HG02970 (cell line): ENCODE results near the gene EML4.

ENCODE experiments used
- ATAC-seq: cut with Tn5 transposase; IDR thresholded peaks from one replicate; pipeline ENCODE4 v1.9.1; 2021; ENCODE audit warnings: mild to moderate bottlenecking, moderate library complexity, moderate number of reproducible peaks; ENCODE audit not compliant: unreplicated experiment, low FRiP score

EML4 gene

DNA sequence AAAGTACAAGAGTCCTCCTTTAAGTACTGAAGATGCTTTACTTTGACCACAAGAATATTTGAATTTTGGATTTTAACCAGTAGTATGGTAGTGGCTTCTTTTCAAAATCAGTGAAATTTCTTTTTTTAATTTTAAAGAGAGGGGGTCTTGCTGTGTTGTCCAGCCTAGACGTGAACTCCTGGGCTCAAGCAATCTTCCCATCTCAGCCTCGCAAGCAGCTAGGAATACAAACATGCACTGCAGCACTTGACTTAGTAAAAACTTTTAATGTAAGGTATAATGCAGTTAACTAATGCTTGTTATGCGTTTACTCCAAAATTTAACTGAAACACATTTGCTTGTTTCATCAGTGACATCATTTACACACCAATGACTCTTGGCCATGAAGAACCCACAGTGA lies 49.6 kb downstream of the EML4 start:
- no peak for ATAC-seq

DNA sequence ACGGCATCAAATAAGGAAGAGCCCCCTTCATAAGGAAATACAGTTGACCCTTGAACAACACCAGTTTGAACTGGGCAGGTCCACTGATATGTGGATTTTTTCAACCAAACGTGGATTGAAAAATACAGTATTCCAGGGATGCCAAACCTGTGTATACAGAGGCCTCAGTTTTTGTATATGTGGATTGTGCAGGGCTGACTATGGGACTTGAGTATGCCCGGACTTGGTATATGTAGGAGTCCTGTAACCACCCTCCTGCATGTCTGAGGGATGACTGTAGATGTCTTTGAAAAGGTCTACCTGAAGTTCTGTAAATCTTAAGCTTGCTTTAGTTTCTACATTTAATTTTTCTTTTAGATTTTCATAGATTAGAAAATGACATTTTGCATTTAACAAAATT lies 50.0 kb downstream of the EML4 start:
- ATAC-seq, result no peak

DNA sequence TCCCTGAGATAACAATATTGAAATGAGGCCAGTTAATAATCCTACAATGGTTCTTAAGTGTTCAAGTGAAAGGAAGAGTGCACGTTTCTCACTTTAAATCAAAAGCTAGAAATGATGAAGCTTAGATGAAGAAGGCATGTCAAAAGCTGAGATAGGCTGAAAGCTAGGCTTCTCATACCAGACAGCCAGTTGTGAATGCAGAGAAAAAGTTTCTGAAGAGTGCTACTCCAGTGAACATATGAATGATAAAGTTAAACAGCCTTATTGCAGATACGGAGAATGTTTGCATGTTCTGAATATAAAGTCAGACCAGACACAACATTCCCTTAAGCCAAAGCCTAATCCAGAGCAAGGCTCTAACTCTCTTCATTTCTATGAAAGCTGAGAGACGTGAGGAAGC lies 51.4 kb downstream of the EML4 start:
- ATAC-seq, result no peak

DNA sequence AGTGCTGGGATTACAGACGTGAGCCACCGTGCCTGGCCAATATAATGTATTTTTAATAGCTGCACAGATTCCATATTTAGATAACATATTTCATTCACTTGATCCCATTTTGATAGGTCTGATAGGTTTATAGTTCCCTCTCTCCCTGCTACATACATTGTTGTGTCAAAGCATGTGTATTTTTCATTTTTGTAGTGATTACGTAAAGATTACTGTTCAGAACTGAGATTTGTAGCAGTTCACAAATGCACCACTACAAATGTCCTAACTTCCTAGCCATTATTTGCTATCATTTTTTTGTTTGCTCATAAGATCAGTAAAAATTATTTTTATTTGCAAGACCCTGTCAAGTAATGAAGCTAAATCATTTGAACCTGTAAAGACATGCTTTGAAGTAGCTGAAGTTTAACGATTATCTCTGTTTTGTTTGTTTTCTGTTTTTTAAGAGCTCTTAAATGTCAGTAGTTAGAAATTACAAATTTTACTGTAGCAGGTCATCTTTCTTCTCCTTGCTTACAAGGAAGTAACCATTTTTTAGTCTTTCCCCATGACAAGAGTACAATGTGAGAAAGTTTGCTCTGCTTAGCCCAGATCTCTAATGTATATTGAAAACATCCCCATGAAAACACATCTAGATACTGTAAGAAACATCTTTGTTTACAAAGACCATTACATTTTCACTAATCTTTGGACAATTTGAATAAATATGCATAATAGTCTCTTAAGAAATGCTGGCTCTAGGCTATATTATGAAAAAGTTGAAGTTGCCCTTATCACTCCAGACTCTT lies 54.1 kb downstream of the EML4 start:
- no peak for ATAC-seq

DNA sequence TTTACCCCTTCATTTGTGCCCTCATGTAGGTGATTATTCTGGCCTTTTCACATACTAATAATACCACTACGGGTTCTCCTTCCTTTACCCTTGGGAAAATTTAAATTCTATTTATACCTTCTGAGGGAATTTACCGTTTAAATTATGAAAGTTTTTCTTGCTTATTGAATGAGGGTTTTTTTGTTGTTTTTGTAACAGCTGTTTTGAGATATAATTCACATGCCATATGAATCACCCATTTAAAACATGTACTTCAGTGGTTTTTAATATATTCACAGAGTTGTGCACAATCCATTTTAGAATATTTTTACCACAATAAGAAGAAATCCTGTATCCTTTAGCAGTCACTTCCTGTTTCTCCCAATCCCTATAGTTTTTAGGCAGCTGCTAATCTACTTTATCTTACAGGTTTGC lies 54.7 kb downstream of the EML4 start:
- ATAC-seq, result no peak

DNA sequence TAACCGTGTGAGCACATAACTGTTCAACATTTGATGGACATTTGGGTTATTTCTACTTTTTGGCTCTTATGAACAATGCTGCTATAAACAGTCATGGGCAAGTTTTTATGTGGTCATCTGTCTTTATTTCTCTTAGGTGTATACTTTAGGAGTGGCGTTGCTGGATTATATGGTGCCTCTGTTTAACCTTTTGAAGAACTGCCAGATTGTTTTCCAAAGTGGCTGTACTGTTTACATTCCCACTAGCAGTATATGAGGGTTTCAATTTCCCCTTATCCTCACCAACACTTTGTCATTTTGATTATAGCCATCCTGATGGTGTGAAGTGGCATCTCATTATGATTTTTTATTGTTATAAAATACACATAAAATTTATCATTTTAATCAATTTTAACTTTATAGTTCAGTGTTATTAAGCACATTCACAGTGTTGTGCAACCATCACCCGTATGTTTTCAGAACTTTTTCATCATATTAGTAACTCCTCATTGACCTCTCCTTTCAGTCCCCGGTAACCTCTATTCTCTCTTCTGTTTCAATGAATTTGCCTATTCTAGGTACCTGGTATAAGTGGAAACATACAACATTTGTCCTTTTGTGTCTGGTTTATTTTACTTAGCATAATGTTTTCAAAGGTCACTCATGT lies 55.4 kb downstream of the EML4 start:
- no peak for ATAC-seq

DNA sequence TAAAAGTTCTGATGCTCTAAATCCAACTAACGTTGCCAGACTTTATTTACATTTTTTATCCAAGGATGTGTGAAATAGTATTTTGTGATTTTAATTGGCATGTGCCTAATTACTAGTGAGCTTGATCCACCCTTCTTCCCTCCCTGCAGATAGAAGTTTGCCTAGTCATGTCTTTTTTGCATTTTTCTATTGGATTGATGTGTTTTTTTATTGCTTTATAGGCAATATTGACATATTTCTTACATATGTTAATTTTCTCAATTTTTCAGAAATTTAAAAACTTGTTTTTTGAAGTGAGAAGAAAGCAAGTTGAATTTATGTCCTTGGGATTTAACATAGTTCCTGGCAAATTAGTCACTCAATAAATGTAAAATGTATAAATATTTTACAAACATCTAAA lies 56.4 kb downstream of the EML4 start:
- no peak for ATAC-seq

DNA sequence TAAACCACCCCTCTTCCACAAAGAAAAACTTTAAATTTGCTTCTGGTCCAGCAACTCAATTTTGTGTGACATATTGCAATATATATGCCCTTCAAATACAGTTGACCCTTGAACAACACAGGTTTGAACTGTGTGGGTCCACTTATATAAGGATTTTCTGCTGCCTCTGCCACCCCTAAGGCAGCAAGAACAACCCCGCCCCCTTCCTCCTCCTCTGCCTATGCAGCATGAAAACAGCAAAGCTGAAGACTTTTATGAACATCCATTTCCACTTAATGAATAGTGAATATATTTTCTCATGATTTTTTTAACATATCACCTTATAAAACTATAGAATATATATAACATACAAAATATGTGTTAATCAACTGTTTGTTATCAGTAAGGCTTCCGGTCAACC lies 58.3 kb downstream of the EML4 start:
- ATAC-seq, result no peak

DNA sequence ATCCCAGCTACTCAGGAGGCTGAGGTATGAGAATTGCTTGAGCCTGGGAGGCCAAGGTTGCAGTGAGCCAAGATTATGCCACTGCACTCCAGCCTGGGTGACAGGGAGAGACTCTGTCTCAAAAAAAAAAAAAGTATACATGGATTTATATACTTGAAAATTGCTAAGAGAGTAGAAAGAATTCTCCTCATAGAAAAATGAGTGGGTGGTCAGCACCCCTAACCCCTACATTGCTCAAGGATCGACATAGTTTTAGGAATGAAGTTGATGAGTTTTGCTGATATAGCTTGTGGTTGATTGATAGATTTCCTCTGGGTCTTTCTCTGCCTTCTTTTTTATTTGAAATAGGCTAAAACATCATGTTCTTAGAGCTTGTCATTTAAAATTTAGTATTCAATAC lies 58.9 kb downstream of the EML4 start:
- no peak for ATAC-seq

DNA sequence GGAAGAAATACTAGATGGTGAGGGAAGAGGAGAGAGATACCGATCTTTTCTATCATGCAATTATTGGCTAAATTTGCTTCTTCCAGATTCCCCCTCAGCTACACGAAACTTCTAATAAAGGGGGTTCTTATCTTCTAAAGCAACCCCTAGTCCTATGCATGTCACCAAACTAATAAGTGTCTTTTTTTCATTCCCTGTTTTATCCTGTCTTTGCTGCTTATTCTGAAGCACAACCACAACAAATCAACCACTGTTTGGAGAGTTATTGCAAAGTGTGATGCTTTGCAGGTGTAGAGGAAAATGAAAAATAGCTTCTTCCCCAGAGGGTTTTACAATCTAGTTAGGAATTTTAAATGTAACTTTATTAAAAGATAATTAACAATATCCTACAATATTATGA lies 60.8 kb downstream of the EML4 start:
- ATAC-seq, result no peak

DNA sequence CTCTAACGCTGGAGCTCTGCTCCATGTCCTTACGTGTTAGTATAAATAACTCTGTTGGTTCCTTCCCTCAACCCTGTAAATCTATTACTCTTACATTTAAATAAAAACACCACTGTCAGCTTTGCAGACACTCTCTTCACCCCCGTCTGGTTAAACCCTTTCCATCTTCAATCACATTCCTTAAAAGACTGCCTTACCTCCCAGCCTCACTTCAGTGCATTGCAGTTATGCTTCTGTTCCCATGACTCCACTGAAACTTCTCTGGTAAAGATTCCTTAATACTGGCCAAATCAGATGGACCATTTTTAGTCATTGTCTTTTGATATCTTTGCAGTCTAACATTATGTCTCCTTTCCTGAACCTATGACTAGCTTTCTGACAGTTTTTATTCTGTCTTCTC lies 61.7 kb downstream of the EML4 start:
- no peak for ATAC-seq

DNA sequence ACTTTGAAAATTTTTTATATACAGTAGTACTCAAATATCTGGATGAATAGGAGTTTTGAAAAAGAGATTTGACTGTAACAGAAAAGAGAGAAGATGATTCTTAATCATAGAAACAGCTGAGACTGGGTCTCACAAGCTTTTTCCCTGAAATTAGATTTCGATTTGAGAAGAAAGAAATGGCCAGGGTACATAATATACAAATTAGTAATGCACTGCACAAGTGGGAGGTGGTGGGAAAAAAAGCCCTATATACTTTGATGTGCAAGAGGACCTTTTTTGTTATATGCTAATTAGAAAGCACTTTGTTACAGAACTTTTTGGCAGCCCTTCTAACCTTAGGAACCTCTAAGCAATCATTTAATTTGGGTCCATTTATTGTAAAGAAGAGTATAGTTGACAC lies 62.9 kb downstream of the EML4 start:
- ATAC-seq, result no peak

DNA sequence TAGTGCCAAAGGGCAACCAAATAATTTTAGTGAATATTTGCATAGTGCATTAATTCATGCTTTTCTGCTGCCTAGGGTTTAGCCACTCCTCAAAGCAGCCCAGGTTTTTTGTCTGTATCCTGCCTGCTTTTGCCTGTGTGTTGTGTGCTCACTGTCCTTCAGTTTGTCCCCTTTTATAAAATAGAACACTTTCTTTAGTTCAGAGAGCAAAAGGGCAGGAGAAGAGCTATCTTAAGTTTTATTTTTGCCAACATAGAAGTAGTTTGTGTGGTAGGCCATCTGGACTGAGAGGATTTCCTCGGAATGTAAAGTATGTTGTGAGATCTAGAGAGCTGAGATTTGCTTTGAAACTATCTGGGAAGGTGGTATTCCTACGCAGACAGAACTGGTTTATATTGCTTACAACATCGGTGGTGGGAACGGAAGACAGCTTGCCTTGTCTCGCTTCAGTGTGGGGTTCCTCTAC lies 64.9 kb downstream of the EML4 start:
- no peak for ATAC-seq

DNA sequence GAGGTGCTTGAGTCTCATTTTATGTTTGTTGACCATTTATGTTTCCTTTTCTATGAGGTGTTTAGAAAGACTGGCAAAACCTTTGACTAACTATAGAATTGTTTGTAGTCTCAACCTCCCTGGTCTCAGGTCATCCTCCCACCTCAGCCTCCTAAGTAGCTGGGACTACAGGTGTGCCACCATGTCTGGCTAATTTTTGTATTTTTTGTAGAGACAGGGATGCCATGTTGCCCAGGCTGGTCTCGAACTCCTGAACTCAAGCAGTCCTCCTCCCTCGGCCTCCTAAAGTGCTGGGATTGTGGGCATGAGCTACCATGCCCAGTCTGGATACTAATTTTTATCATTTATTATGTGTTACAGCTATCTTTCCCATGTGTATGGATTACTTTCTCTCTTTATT lies 67.8 kb downstream of the EML4 start:
- ATAC-seq, result no peak

DNA sequence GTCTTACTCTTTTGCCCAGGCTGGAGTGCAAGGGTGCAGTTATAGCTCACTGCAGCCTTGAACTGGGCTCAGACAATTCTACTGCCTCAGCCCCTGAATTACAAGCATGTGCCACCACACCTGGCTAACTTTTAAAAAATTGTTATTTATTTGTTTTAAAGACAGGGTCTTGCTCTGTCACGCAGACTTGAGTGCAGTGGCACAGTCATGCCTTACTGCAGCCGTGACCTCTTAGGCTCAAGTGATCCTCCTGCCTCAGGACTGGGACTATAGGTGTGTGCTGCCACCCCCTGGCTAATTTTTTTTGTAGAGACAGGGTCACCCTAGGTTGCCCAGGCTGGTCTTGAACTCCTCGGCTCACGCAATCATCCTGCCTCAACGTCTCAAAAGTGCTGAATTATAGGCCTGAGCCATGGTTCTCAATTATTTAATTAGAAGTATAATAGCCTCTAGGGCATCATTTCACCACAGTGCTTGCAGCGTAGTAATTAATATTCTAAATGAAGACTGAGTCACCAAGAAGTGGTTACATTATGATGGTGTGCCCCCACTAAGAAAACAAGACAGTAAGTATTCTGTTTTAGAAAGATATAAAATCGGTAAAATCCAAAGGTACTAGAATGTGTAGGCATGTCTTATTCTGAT lies 69.6 kb downstream of the EML4 start:
- no peak for ATAC-seq

DNA sequence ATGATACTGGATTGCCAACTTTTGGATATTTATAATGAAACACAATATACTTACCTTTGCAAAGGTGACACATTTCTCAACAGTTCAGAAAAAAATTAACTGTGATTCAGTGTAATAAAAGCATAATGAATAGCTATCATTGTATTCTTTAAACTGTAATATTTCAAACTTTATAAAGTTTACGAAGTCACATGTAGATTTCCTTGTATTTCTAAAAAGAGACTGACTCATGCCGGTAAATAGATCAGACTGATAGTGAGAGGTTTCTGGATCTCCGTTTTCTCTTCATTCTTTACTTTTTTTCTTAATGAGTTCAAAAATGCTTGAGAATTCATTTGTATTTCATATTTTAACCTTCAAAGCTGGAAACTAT lies 70.1 kb downstream of the EML4 start:
- no peak for ATAC-seq

DNA sequence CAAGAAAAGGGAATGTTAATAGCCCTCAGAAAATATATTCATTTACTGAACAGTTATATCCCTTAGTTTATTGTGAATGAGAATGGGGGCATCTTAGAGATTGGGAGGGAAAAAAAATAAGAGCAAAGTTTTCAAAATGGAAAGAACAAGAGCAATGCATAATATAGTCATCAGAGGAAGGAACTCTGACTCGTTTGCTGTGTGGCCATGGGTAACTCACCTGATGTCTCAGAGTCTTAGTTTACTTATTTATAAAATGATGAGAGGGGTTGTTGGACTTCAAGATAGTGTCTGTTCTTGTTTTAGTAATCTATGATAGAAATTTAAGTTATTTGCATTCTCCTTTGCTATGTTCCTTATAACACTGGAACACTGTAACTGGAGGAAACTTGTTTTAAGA lies 70.7 kb downstream of the EML4 start:
- no peak for ATAC-seq

DNA sequence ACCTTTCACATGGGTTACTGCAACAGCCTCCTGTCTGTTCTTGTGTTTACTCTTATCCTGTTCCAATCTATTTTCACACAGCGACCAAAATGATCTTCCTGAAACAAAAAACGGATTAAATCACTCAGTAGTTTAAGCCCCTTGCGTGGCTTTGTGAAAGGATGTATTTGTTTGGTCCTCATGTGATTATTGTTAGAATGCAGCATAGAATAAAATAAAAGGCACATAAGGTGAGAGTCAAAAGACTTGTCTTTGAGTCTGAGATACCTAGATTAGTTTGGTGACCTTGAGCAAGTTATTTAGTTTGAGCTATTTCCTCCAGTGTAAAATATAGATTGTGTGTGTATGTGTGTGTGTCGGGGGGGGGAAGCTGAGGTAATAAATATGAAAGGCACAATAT lies 72.4 kb downstream of the EML4 start:
- no peak for ATAC-seq

DNA sequence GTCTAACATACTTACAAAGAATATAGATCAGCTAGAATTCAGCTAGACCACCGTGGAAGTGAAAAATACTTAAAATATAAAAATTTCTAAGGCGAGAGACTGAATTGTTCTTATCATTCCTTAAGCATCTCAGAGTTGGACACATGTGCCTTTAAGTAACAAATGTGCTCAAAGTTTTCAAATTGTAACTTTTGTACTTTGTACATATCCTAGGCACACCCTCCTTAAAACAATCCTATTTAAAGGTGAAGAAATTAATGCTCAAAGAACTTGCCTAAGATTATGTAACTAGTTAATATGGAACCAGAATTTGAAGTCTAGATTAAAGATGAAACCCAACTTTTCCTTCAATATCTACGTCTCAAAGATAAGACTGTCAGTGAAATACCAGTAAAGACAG lies 74.1 kb downstream of the EML4 start:
- no peak for ATAC-seq

DNA sequence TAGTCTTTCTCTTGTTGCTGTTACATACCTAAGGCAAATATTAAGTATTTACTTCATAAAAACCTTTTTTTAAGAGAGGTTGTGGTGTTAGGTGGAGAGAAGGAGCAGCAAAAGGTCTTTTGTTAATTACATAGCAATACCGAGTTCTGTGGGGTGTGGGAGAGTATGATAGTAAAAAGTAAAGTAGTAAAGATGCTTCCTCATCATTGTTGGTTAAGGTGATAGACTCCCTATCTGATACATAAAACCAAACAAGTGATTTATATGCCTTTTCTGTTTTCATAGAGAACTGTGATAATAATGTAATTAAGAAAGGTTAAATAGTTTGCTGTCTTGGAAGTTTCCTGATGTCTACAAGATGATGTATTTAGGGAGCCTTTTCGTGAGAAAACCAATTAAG lies 75.4 kb downstream of the EML4 start:
- ATAC-seq, result no peak

DNA sequence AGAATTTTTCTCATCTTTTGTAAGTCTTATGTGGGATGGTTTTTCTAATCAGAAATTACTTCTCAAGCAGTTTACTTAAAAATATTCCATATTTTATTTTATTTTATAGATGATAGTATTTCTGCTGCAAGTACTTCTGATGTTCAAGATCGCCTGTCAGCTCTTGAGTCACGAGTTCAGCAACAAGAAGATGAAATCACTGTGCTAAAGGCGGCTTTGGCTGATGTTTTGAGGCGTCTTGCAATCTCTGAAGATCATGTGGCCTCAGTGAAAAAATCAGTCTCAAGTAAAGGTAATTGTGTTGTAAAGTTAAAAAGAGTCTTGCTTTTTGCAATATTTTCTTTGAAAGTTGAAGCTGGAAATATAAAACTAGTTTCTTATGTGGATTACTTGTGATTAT lies 76.2 kb downstream of the EML4 start:
- no peak for ATAC-seq

DNA sequence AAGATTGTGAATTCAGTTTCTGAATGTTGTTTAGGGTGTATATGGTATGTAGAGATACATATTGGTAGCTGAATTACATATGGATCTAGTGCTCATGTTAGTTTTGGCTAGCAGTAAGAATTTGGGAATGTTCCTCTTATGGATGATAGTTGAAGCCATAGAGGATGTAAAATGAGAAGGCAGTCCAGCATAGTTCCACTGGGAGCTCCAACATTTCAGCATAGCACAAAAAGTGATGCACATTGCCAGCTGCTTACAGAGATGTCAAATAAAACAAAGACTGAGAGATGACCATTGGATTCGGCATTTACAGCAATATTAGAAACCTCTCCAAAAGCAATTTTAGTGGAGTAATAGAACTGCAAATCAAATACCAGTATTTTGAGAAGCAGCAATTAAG lies 77.4 kb downstream of the EML4 start:
- no peak for ATAC-seq
